ENCODE results near the gene MLIP. TPM values are rescaled to one million over a fixed set of nuclear protein-coding genes. Genes with fewer than 3 reads are reported as not detected.

MLIP gene
- total and polyA plus RNA-seq, 2 of the 8 experiments (the other 6 are each of a cell fraction or from before 2014, with no cell fraction given): not detected

- H4K8ac ChIP-seq (ENCODE audit: extremely low read depth, insufficient read depth, low read length): no peak overlapping the region
- no peak for DNase-seq (ENCODE audit: low read depth in 1 of 2, low spot score in 2 of 2)
- no peak overlapping the region for H2AFZ ChIP-seq (ENCODE audit: low read length)
These were observed 80.2 kb downstream of the MLIP start for GRCh38 chr6:54191461-54191860.

More at GRCh38 chr6:54191461-54191860, 80.2 kb downstream of the MLIP start:
- H3K27ac ChIP-seq (ENCODE audit: low read depth, low read length): no peak overlapping the region
- no peaks in the 10 kb centered on the region for H3K36me3 ChIP-seq (ENCODE audit: control insufficient read depth in 2 of 4, insufficient read depth in 4 of 4, low read length in 3 of 4)
- no peak for FAIRE-seq
- no peak overlapping the region for H2BK12ac ChIP-seq (ENCODE audit: low read depth, low read length)
- no peak overlapping the region for H3K4me3 ChIP-seq (ENCODE audit: extremely low read depth in 1 of 4, insufficient read depth in 2 of 4, low read depth in 3 of 4, low read length in 4 of 4)
- H3K9me3 ChIP-seq (ENCODE audit: insufficient read depth in 2 of 2, low read depth in 1 of 2, low read length in 1 of 2): no peaks in the 10 kb centered on the region
- no peak overlapping the region for H2BK5ac ChIP-seq (ENCODE audit: low read depth, low read length)
- WGBS, 2 experiments (ENCODE audit: extremely low coverage in 1 of 2, insufficient coverage in 1 of 2, insufficient read length in 1 of 2, insufficient replicate concordance in 2 of 2, low coverage in 1 of 2, low lambda C conversion rate in 2 of 2, missing lambda C conversion rate in 1 of 2): 87% methylated on average over 2 of the region's 2 CpGs; no CpG with 5 or more reads in 1 of the 2 experiments
- no peak overlapping the region for H2BK15ac ChIP-seq (ENCODE audit: low read length)
- H3K14ac ChIP-seq (ENCODE audit: insufficient read length): no peak overlapping the region
- TF ChIP-seq KDM5A (IDR thresholded peaks at IDR 0.05; ENCODE audit: low read length) (no peak), JUN (IDR thresholded peaks at IDR 0.05; ENCODE audit: low read depth, low read length) (no peak), SIN3A (conservative IDR thresholded peaks at IDR 0.05 in 1 of 2, IDR thresholded peaks at IDR 0.05 in 1 of 2; ENCODE audit: low read depth in 1 of 2, low read length in 2 of 2) (no peak), TBP (IDR thresholded peaks at IDR 0.05; ENCODE audit: low read depth, low read length) (no peak), GABPA (IDR thresholded peaks at IDR 0.05; ENCODE audit: borderline replicate concordance, insufficient read depth, low read length) (no peak)
- H3K79me1 ChIP-seq (ENCODE audit: low read depth, low read length): no peaks in the 10 kb centered on the region
- ChIA-PET POLR2A (ENCODE audit: partially characterized antibody) (no interaction called here), CTCF (ENCODE audit: partially characterized antibody) (no interaction called here)
- H2BK120ac ChIP-seq (replicated peaks; ENCODE audit: low read depth, low read length): no peak overlapping the region
- H3K23ac ChIP-seq (ENCODE audit: insufficient read length): no peak overlapping the region
- H3K4ac ChIP-seq (replicated peaks; ENCODE audit: insufficient read length, low read depth, low read length): no peak overlapping the region
- H2BK20ac ChIP-seq (ENCODE audit: low read length): no peak overlapping the region
- no peaks in the 10 kb centered on the region for H3K79me2 ChIP-seq (ENCODE audit: control insufficient read depth in 1 of 2, insufficient read depth in 2 of 2, low read length in 2 of 2)
- H2AK5ac ChIP-seq (ENCODE audit: low read depth, low read length): no peak overlapping the region
- H4K5ac ChIP-seq (ENCODE audit: insufficient read length, low read depth, low read length): no peak overlapping the region
- no peak overlapping the region for H3K9ac ChIP-seq (replicated peaks in 1 of 4; ENCODE audit: extremely low read depth in 1 of 4, low read depth in 3 of 4, low read length in 3 of 4)
- H3K18ac ChIP-seq (ENCODE audit: extremely low read depth, low read length): no peak overlapping the region
- peaks cover 0 to 5% (median 2%) of the 10 kb centered on the region in 4 experiments; a peak in 2 of 7 replicates for H3K4me1 ChIP-seq (replicated peaks in 1 of 4; ENCODE audit: control insufficient read depth in 3 of 4, insufficient read depth in 4 of 4, low read length in 3 of 4)
- H3K56ac ChIP-seq (replicated peaks; ENCODE audit: insufficient read length, low read depth, low read length): no peak overlapping the region
- no peak overlapping the region for H3K4me2 ChIP-seq (ENCODE audit: insufficient read depth in 1 of 2, low read depth in 2 of 2, low read length in 2 of 2)
- no peaks in the 10 kb centered on the region for H4K20me1 ChIP-seq (replicated peaks in 1 of 2; ENCODE audit: control insufficient read depth in 1 of 2, insufficient read depth in 2 of 2, low read length in 2 of 2)
- no peaks in the 10 kb centered on the region for H3K23me2 ChIP-seq (ENCODE audit: low read depth, low read length)
- no peaks in the 10 kb centered on the region for H3K27me3 ChIP-seq (replicated peaks in 1 of 4; ENCODE audit: control insufficient read depth in 3 of 4, extremely low read depth in 1 of 4, insufficient read depth in 3 of 4, low read length in 3 of 4)
- no peak overlapping the region for H4K91ac ChIP-seq (replicated peaks; ENCODE audit: insufficient read length, low read length)
